HG02981 (cell line): ENCODE data around the gene COL11A2.

Experiments
- ATAC-seq: cut with Tn5 transposase; IDR thresholded peaks from one replicate; pipeline ENCODE4 v1.9.1; 2021; ENCODE audit warnings: mild to moderate bottlenecking, moderate library complexity; ENCODE audit not compliant: unreplicated experiment

Gene COL11A2

DNA sequence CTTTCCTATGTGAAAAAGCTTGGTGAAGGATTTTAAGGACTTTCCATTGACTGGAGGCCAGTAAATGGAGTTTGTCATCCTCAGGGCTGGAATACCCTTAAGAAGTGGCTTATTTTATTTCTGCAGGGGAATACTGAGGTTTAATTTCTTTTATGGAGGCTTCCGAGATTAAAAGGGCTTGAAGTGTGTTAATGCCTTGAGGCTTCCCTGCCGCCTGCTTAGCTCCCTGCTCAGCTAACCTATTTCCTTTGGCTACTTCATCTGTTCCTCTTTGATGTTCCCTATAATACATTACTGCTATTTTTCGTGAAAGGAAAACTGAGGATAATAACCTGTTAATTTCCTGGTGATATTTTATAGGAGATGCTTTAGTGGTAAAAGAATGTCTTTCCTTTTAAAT, 72.3 kb downstream of the COL11A2 start:
- no peak for ATAC-seq

DNA sequence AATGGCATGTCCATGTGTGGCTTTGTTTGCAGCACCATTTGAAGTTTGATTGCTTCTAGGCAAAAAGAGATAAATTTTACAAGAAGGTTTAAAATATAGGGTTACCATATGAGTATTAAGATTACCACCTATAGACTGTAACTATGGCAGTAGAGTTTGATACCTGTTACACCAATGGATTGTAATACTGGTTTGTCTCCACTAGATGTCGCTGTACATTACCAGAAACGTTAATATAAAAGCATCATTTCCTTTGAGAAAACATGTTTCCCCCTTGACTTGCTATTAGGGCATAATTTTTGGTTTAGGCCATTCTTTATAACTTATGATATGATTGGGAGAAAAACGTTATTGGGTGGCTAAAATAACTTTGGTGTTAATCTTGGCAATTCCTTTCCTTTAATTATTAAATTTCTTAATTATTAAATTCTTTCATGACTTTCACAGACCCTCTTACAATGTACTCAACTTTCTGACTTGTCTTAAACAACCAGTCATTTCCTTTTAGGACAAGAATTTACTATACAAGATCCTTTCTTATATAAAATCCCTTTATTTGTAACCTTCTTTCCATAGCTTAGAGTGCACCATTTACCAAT, 73.6 kb downstream of the COL11A2 start:
- ATAC-seq = no peak

DNA sequence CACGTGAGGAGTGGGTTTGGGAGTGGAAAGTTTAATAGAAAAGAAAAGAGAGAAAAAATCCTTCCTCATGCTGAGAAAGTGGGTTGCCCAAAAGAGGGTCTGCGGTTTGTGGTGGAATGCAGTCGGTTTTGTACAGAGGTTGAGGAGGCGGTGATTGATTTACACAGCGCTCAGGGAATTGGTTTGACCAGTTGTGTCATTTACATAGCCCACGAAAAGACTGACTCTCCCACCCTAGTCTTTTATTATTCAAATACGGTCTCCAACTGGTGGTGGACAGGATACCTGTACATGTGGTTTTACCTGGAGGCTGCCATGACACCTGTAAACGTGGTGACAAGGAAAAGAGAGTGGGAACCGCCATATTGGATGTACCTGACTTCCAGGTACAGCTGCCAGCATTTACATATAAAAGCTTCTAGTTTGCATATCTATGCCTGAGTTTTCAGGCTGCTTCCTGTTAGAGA, 74.4 kb downstream of the COL11A2 start:
- ATAC-seq = no peak

DNA sequence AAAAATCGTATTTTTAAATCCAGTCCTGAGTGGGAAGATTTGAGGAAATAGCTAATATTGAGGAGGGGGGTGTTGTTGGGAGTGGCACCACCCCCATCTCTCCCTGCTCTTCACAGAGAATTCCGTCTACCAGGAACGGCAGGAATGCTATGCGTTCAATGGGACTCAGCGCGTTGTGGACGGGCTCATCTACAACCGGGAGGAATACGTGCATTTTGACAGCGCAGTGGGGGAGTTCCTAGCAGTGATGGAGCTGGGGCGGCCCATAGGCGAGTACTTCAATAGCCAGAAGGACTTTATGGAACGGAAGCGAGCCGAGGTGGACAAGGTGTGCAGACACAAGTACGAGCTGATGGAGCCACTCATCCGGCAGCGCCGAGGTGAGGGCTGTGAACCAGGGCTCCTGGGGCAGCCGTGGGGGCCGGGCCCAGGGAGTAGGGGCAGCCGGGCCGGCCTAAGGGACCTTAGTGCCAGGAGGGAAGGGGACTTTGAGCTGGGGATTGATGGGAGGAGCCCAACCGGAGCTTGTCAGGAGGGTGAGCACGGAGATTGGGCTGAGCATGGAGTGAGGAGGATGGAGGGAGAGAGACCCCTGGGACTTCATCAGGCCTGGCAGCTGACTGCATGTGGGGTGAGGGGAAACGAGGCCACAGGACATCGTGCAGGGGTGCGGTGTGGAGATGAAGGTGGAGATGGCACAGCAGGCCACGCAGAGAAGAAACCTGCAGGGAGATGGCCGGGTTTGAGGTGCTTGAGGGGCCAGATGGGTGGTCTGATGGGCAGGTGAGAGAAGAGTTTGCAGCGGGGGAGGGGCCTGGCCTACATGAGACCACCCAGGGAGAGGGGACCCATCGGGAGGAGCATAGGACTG, 75.2 kb downstream of the COL11A2 start:
- ATAC-seq = no peak

DNA sequence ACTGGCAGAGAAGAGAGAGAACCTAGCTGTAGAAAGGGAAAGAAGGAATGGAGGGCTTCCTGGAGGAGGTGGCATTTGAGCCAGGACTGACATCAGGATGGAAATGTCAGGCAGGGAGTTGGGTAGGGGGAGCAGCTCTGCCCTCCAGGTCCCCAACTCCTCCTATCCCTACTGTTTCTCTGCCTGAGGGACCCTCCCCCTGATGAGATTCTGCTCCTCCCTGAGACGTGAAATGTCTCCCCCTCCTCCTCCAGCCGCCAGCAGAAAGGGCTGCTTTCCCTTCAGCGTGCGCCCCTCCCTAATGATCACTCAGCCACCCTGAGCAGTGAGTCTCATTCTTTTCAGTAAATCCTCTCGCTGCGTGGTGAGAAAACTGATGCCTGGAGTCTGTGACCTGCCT, 75.8 kb downstream of the COL11A2 start:
- no peak for ATAC-seq

DNA sequence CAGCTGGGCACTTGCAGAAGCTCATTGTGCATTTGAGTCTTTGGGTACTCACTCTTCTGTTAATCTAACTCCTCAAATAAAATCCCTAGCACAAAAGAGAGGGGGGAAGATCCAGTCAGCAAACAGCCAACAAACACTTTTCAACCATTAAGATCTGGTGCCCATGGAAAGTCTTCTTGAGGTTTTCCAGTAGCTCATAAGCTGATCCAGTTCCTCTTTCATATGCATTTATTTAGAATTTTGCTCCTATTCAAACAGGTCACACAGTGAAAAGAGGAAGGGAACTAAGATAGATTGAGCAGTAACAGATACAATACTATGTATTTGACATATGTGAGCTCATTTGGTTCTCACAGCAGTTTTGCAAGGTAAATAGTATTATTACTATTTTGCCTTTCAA, 77.9 kb downstream of the COL11A2 start:
- ATAC-seq = no peak

DNA sequence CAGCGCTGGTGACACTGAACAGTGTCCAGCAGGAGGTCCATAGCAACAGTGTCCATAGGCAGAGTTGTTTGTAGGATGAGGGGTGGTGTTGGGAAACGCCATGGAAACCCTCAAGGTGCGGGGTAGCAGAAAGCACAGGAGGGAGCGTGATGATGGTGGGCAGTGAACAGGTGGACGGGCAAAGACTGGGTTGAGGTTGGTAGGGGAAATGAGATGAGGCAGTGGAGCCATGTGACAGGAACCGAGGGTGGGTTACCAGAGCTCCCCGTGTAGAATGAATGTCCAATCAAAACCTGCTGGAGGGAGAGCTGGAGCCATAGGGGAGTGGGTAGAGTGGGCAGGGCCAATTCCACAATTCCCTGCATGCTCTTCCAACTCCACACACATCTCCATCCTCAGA, 78.5 kb downstream of the COL11A2 start:
- ATAC-seq = no peak
